GM21423 (cell line): ENCODE results near the gene APOB.

Source experiments
- ATAC-seq: cut with Tn5 transposase; IDR thresholded peaks from one replicate; pipeline ENCODE4 v1.9.1; 2021; ENCODE audit warnings: mild to moderate bottlenecking, moderate library complexity; ENCODE audit not compliant: unreplicated experiment

Gene APOB

GRCh38 chr2:21006423-21007128, 37.3 kb downstream of the APOB start:
- ATAC-seq, result no peak

- ATAC-seq, result no peak
These were observed 38.0 kb downstream of the APOB start for GRCh38 chr2:21005700-21006422.

- ATAC-seq, result no peak
These were observed 38.7 kb downstream of the APOB start for GRCh38 chr2:21005111-21005699.

GRCh38 chr2:21004181-21004572, 39.7 kb downstream of the APOB start:
- no peak for ATAC-seq

- ATAC-seq, result no peak
These were observed 40.2 kb downstream of the APOB start for GRCh38 chr2:21003572-21004180.

- ATAC-seq, result no peak
These were observed 41.1 kb downstream of the APOB start for GRCh38 chr2:21002814-21003192.

- no peak for ATAC-seq
These were observed 41.7 kb downstream of the APOB start for GRCh38 chr2:21001988-21002813.

- no peak for ATAC-seq
These were observed 42.5 kb downstream of the APOB start for GRCh38 chr2:21001225-21001946.

GRCh38 chr2:20999906-21000645, 43.8 kb downstream of the APOB start:
- ATAC-seq, result no peak

GRCh38 chr2:20998972-20999905, 44.6 kb downstream of the APOB start:
- no peak for ATAC-seq

- no peak for ATAC-seq
These were observed 45.7 kb downstream of the APOB start for GRCh38 chr2:20997953-20998722.

GRCh38 chr2:20994130-20994529, 49.7 kb downstream of the APOB start:
- ATAC-seq, result no peak

- no peak for ATAC-seq
These were observed 51.6 kb downstream of the APOB start for GRCh38 chr2:20992201-20992711.

GRCh38 chr2:20990442-20991430, 53.1 kb downstream of the APOB start:
- ATAC-seq, result no peak

GRCh38 chr2:20989404-20989803, 54.5 kb downstream of the APOB start:
- ATAC-seq, result no peak

- ATAC-seq, result no peak
These were observed 55.0 kb downstream of the APOB start for GRCh38 chr2:20988905-20989304.
